H1 (cell line): Measurements from ENCODE around the gene PDZD8. TPM values are rescaled to one million over a fixed set of nuclear protein-coding genes. Genes with fewer than 3 reads are reported as not detected.

Experiments used
- CTCF ChIA-PET: fragments of 300-600 bp; sonication (Branson Sonifier 250); formaldehyde crosslinking; loops from one replicate; lab custom pipeline; 2021; ENCODE audit not compliant: partially characterized antibody; lab: Charles Lee
- POLR2A ChIA-PET: fragments of 300-600 bp; sonication (Branson Sonifier 250); formaldehyde crosslinking; loops from one replicate; lab custom pipeline; 2021; ENCODE audit warnings: inconsistent platforms; ENCODE audit not compliant: partially characterized antibody; lab: Charles Lee
- DNase-seq, 2 experiments: peaks; one replicate each; pipeline versions ENCODE4 v3.0.0 to v3.0.0-alpha.2; 2010 to 2022; ENCODE audit warnings: low spot score in 2 of 2, low read depth in 1 of 2, mixed read lengths in 1 of 2
- FAIRE-seq: peaks from 2 replicates; lab custom pipeline; 2011; peaks lifted over from hg19 to GRCh38; lab: Jason Lieb, UNC
- H2AFZ ChIP-seq: 2 replicates; pipeline ENCODE4 v1.8.1; 2012; ENCODE audit warnings: low read length, inconsistent platforms
- H2AK5ac ChIP-seq: 2 replicates; pipeline ENCODE4 v1.6.1; 2013; ENCODE audit warnings: low read depth, low read length
- H2BK120ac ChIP-seq: replicated peaks from 2 replicates; pipeline ENCODE3; 2013; ENCODE audit warnings: low read depth, low read length, inconsistent platforms
- H2BK12ac ChIP-seq: 2 replicates; pipeline ENCODE4 v1.6.1; 2013; ENCODE audit warnings: low read depth, low read length
- H2BK15ac ChIP-seq: 2 replicates; pipeline ENCODE4 v1.6.1; 2013; ENCODE audit warnings: low read length
- H2BK20ac ChIP-seq: 2 replicates; pipeline ENCODE4 v1.6.1; 2013; ENCODE audit warnings: low read length
- H2BK5ac ChIP-seq: 2 replicates; pipeline ENCODE4 v1.6.1; 2013; ENCODE audit warnings: low read depth, low read length
- H3K14ac ChIP-seq: 2 replicates; pipeline ENCODE4 v1.6.1; 2013; ENCODE audit warnings: inconsistent platforms; ENCODE audit not compliant: insufficient read length
- H3K18ac ChIP-seq: 2 replicates; pipeline ENCODE4 v1.6.1; 2013; ENCODE audit warnings: low read length; ENCODE audit errors: extremely low read depth
- H3K23ac ChIP-seq: 2 replicates; pipeline ENCODE4 v1.6.1; 2013; ENCODE audit warnings: inconsistent platforms; ENCODE audit not compliant: insufficient read length
- H3K23me2 ChIP-seq: 2 replicates; pipeline ENCODE4 v1.6.1; 2013; ENCODE audit warnings: low read depth, low read length
- H3K27ac ChIP-seq: 2 replicates; pipeline ENCODE4 v1.6.1; 2011; ENCODE audit warnings: low read depth, low read length, inconsistent platforms
- H3K27me3 ChIP-seq, 4 experiments: replicated peaks in 1 of 4; 1 replicate in 1 of 4; 2 replicates in 3 of 4; pipeline versions ENCODE4 v1.6.1 to v1.8.1; 2011 to 2013; ENCODE audit warnings: low read length in 3 of 4, mild to moderate bottlenecking in 3 of 4, inconsistent platforms in 2 of 4, mixed read lengths in 2 of 4, moderate library complexity in 1 of 4; ENCODE audit not compliant: control insufficient read depth in 3 of 4, insufficient read depth in 3 of 4; ENCODE audit errors: extremely low read depth in 1 of 4
- H3K36me3 ChIP-seq, 4 experiments: 2 replicates each; pipeline versions ENCODE4 v1.6.1 to v1.8.1; 2011 to 2013; ENCODE audit warnings: mild to moderate bottlenecking in 4 of 4, low read length in 3 of 4, moderate library complexity in 2 of 4, control low read depth in 1 of 4, inconsistent platforms in 1 of 4; ENCODE audit not compliant: insufficient read depth in 4 of 4, control insufficient read depth in 2 of 4
- H3K4ac ChIP-seq: replicated peaks from 2 replicates; pipeline ENCODE3; 2013; ENCODE audit warnings: low read length, low read depth, mixed read lengths, inconsistent platforms; ENCODE audit not compliant: insufficient read length
- H3K4me1 ChIP-seq, 4 experiments: replicated peaks in 1 of 4; 1 replicate in 1 of 4; 2 replicates in 3 of 4; pipeline versions ENCODE4 v1.6.1 to v1.8.1; 2011 to 2013; ENCODE audit warnings: low read length in 3 of 4, inconsistent platforms in 2 of 4, mixed read lengths in 1 of 4; ENCODE audit not compliant: insufficient read depth in 4 of 4, control insufficient read depth in 3 of 4
- H3K4me2 ChIP-seq, 2 experiments: 2 replicates each; pipeline versions ENCODE4 v1.6.1 to v1.8.1; 2011 to 2013; ENCODE audit warnings: low read depth in 2 of 2, low read length in 2 of 2, control low read depth in 1 of 2, inconsistent platforms in 1 of 2, mild to moderate bottlenecking in 1 of 2; ENCODE audit not compliant: insufficient read depth in 1 of 2
- H3K4me3 ChIP-seq, 4 experiments: fragments of 200-600, 300-600 bp in 1 of 4; sonication (generic), shearing (Covaris generic), sonication (Bioruptor Twin) in 1 of 4; 2 replicates each; pipeline versions ENCODE4 v1.5.1 to v1.8.1; 2011 to 2016; ENCODE audit warnings: low read length in 4 of 4, low read depth in 3 of 4, control low read depth in 2 of 4, inconsistent platforms in 2 of 4, mild to moderate bottlenecking in 2 of 4, mixed read lengths in 1 of 4, moderate library complexity in 1 of 4; ENCODE audit not compliant: insufficient read depth in 2 of 4; ENCODE audit errors: extremely low read depth in 1 of 4
- H3K56ac ChIP-seq: replicated peaks from 2 replicates; pipeline ENCODE3; 2013; ENCODE audit warnings: low read depth, mild to moderate bottlenecking, mixed read lengths, low read length, inconsistent platforms; ENCODE audit not compliant: insufficient read length
- H3K79me1 ChIP-seq: 2 replicates; pipeline ENCODE4 v1.6.1; 2013; ENCODE audit warnings: low read depth, low read length, control low read depth
- H3K79me2 ChIP-seq, 2 experiments: 2 replicates each; pipeline versions ENCODE4 v1.6.1 to v1.8.1; 2012 to 2013; ENCODE audit warnings: low read length in 2 of 2, mild to moderate bottlenecking in 2 of 2, inconsistent platforms in 1 of 2; ENCODE audit not compliant: insufficient read depth in 2 of 2, control insufficient read depth in 1 of 2
- H3K9ac ChIP-seq, 4 experiments: replicated peaks in 1 of 4; 1 replicate in 1 of 4; 2 replicates in 3 of 4; pipeline versions ENCODE4 v1.6.1 to v1.8.1; 2011 to 2013; ENCODE audit warnings: low read depth in 3 of 4, low read length in 3 of 4, control low read depth in 2 of 4, mild to moderate bottlenecking in 2 of 4, moderate library complexity in 2 of 4, inconsistent platforms in 1 of 4; ENCODE audit errors: extremely low read depth in 1 of 4
- H3K9me3 ChIP-seq, 2 experiments: 2 replicates each; pipeline versions ENCODE4 v1.6.1 to v1.8.1; 2012 to 2013; ENCODE audit warnings: mild to moderate bottlenecking in 2 of 2, moderate library complexity in 2 of 2, control low read depth in 1 of 2, inconsistent platforms in 1 of 2, low read depth in 1 of 2, low read length in 1 of 2, mixed read lengths in 1 of 2; ENCODE audit not compliant: insufficient read depth in 2 of 2
- H4K20me1 ChIP-seq, 2 experiments: replicated peaks in 1 of 2; 2 replicates each; pipeline versions ENCODE3 to v1.8.1; 2011 to 2013; ENCODE audit warnings: inconsistent platforms in 2 of 2, low read length in 2 of 2, mild to moderate bottlenecking in 1 of 2; ENCODE audit not compliant: insufficient read depth in 2 of 2, control insufficient read depth in 1 of 2
- H4K5ac ChIP-seq: 2 replicates; pipeline ENCODE4 v1.6.1; 2013; ENCODE audit warnings: low read length, low read depth, mixed read lengths, inconsistent platforms; ENCODE audit not compliant: insufficient read length
- H4K8ac ChIP-seq: 2 replicates; pipeline ENCODE4 v1.8.0; 2013; ENCODE audit warnings: mild to moderate bottlenecking, moderate library complexity, low read length, inconsistent platforms; ENCODE audit not compliant: insufficient read depth; ENCODE audit errors: extremely low read depth
- H4K91ac ChIP-seq: replicated peaks from 2 replicates; pipeline ENCODE3; 2013; ENCODE audit warnings: low read length, mixed read lengths, inconsistent platforms; ENCODE audit not compliant: insufficient read length
- HDAC2 ChIP-seq, 2 experiments: fragments of 300-600 bp in 1 of 2; sonication (generic) in 1 of 2; IDR thresholded peaks; 2 replicates each; pipeline ENCODE4 v1.6.1; 2011 to 2012; ENCODE audit warnings: low read depth in 2 of 2, low read length in 2 of 2, mild to moderate bottlenecking in 2 of 2, moderate library complexity in 2 of 2, borderline replicate concordance in 1 of 2, inconsistent platforms in 1 of 2
- MAX ChIP-seq: IDR thresholded peaks from 2 replicates; pipeline ENCODE4 v1.6.1; 2012; ENCODE audit warnings: inconsistent platforms
- POU5F1 ChIP-seq: IDR thresholded peaks from 2 replicates; pipeline ENCODE4 v1.6.1; 2011; ENCODE audit warnings: low read depth, mild to moderate bottlenecking, low read length, moderate library complexity
- RFX5 ChIP-seq: IDR thresholded peaks from 2 replicates; pipeline ENCODE4 v1.6.1; 2011; ENCODE audit warnings: low read depth, low read length, improper control_type of control experiment, borderline replicate concordance
- TAF1 ChIP-seq: IDR thresholded peaks from 2 replicates; pipeline ENCODE4 v1.6.1; 2011; ENCODE audit warnings: mild to moderate bottlenecking, low read depth, low read length
- TBP ChIP-seq: IDR thresholded peaks from 2 replicates; pipeline ENCODE4 v1.6.1; 2011; ENCODE audit warnings: low read depth, low read length, improper control_type of control experiment
- ZNF274 ChIP-seq: IDR thresholded peaks from 2 replicates; pipeline ENCODE4 v1.7.0; 2012; ENCODE audit warnings: low read length, borderline replicate concordance; ENCODE audit errors: extremely low read depth
- WGBS, 2 experiments: shearing (Covaris generic) in 1 of 2; methylation state at CpG; one replicate each; pipeline versions ENCODE4 v1.1.6 to v1.1.7; 2013 to 2015; ENCODE audit warnings: low lambda C conversion rate in 2 of 2, mixed read lengths in 2 of 2, inconsistent platforms in 1 of 2, low coverage in 1 of 2, missing lambda C conversion rate in 1 of 2; ENCODE audit not compliant: insufficient replicate concordance in 2 of 2, insufficient coverage in 1 of 2, insufficient read length in 1 of 2; ENCODE audit errors: extremely low coverage in 1 of 2, missing lambda C conversion rate in 1 of 2; 5-methylcytosine and 5-hydroxymethylcytosine counted together
- polyA plus RNA-seq, 7 experiments: library from polyadenylated mRNA; depleted of rRNA in 3 of 7; stranded (reverse) in 5 of 7; unstranded in 2 of 7; fragments of >200 nt in 5 of 7; fragments of 200-250 nt in 2 of 7; gene quantifications; 1 replicate in 5 of 7; 2 replicates in 1 of 7; 4 replicates in 1 of 7; pipeline versions ENCODE4 v1.2.1 to v1.2.3, GENCODE V29; 2011 to 2013; ENCODE audit warnings: missing spikeins in 2 of 7, mixed read lengths in 2 of 7
- total RNA-seq: library from RNA; stranded (reverse); fragmentation: NEBNext Ultra II Directional; extraction: Animal tissue kit (Norgen Biotek cat#: 25700); gene quantifications from 2 replicates; pipeline ENCODE4 v1.2.1, GENCODE V29; 2021
- TF ChIP-seq, protein P1 (sequence below): IDR thresholded peaks from 2 replicates; pipeline ENCODE4 v1.6.1; 2011; ENCODE audit warnings: low read length, improper control_type of control experiment
- TF ChIP-seq, protein P2 (sequence below): IDR thresholded peaks from 2 replicates; pipeline ENCODE4 v1.6.1; 2012; ENCODE audit warnings: low read length, inconsistent platforms

The PDZD8 gene
- total and polyA plus RNA-seq, 2 of the 8 experiments (the other 6 are each of a cell fraction or from before 2014, with no cell fraction given): 10.9 to 50.1 TPM

DNA sequence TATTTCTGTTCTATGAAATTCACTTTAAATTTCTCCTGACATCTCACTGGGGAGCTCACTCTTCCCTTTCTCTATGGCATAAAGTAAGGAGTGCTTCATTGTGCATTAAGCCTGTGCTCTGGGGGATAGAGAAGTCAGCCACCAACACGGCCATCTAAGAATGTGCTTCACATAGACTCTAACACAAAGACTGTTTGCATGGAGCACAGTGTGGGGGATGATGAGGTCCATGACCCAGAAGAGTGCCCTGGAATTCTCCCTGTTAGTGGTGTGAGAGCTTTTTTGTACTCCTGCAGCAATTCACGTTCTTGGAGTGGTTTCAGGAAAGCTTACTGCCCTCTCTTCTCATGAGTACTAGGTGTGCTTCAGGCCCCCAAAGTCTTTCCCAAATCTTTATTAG lies 43.9 kb upstream of the PDZD8 start:
- Histone ChIP-seq H2BK12ac (no peak overlapping the region), H3K27me3 (no peaks in the 10 kb centered on the region), H3K9me3 (no peaks in the 10 kb centered on the region), H2BK5ac (no peak overlapping the region), H2BK120ac (no peak overlapping the region), H2BK20ac (no peak overlapping the region), H3K79me1 (no peaks in the 10 kb centered on the region), H3K56ac (no peak overlapping the region), H3K36me3 (no peaks in the 10 kb centered on the region), H4K8ac (no peak overlapping the region), H3K4me1 (peaks cover 0 to 3% (median 0%) of the 10 kb centered on the region in 4 experiments; a peak in 1 of 7 replicates), H3K23me2 (no peaks in the 10 kb centered on the region), H3K27ac (no peak overlapping the region), H2AFZ (no peak overlapping the region), H3K23ac (no peak overlapping the region), H2BK15ac (no peak overlapping the region), H2AK5ac (no peak overlapping the region), H3K18ac (no peak overlapping the region), H4K5ac (no peak overlapping the region), H3K79me2 (no peaks in the 10 kb centered on the region), H3K14ac (no peak overlapping the region), H3K4ac (no peak overlapping the region), H3K9ac (no peak overlapping the region), H3K4me3 (no peak overlapping the region), H3K4me2 (no peak overlapping the region), H4K20me1 (no peaks in the 10 kb centered on the region), H4K91ac (no peak overlapping the region)
- WGBS, 2 experiments: 100% methylated on average over 2 of the region's 2 CpGs; no CpG with 5 or more reads in 1 of the 2 experiments
- ChIA-PET POLR2A (interaction anchor here (0.9 kb wide), 1 partner anchor 11 kb away, joined by 3 read pairs; no protein-coding TSS in a partner anchor), CTCF (interaction anchor here (1.1 to 2.0 kb wide), 3 partner anchors 12 to 24 kb away, joined by 3 to 4 read pairs (median 4); no protein-coding TSS in a partner anchor)
- TF ChIP-seq TAF1 (no peak), MAX (no peak), ZNF274 (no peak), RFX5 (no peak), TBP (no peak), POU5F1 (no peak), HDAC2 (IDR thresholded peaks at IDR 0.05; ENCODE audit: borderline replicate concordance in 1 of 2, low read depth in 2 of 2, low read length in 2 of 2) (no peak)
- TF ChIP-seq, protein P1, sequence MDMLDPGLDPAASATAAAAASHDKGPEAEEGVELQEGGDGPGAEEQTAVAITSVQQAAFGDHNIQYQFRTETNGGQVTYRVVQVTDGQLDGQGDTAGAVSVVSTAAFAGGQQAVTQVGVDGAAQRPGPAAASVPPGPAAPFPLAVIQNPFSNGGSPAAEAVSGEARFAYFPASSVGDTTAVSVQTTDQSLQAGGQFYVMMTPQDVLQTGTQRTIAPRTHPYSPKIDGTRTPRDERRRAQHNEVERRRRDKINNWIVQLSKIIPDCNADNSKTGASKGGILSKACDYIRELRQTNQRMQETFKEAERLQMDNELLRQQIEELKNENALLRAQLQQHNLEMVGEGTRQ: no peak
- TF ChIP-seq, protein P2, sequence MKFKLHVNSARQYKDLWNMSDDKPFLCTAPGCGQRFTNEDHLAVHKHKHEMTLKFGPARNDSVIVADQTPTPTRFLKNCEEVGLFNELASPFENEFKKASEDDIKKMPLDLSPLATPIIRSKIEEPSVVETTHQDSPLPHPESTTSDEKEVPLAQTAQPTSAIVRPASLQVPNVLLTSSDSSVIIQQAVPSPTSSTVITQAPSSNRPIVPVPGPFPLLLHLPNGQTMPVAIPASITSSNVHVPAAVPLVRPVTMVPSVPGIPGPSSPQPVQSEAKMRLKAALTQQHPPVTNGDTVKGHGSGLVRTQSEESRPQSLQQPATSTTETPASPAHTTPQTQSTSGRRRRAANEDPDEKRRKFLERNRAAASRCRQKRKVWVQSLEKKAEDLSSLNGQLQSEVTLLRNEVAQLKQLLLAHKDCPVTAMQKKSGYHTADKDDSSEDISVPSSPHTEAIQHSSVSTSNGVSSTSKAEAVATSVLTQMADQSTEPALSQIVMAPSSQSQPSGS: no peak
- no peak for FAIRE-seq
- no peak for DNase-seq
